Stimulated activated naive CD8-positive, alpha-beta T cell treated with anti-CD3 and anti-CD28 coated beads, Interleukin-15, amount 100 ng/mL, for 72 hours (primary cell): ENCODE measurements around the gene FARS2.
"Not testable (repeated sequence)": the region's sequence is repeated elsewhere in the genome, so short reads cannot be mapped to it uniquely, and the experiment has no call there.

Experiments
- ATAC-seq: fragments of 150-1000 bp; cut with Tn5 transposase; 2 replicates; pipeline ENCODE4 v1.10.0; 2021; ENCODE audit warnings: mild to moderate bottlenecking, moderate library complexity
- DNase-seq, 2 donors: peaks; one replicate each; pipeline ENCODE4 v3.0.0; 2021 to 2022
- H3K27ac Mint-ChIP-seq, 2 donors: one replicate each; pipeline ENCODE4 v1.8.0; 2022; ENCODE audit warnings: mild to moderate bottlenecking in 2 of 2, mixed read lengths in 2 of 2, moderate library complexity in 2 of 2
- H3K27me3 Mint-ChIP-seq: one replicate; pipeline ENCODE4 v1.8.0; 2022; ENCODE audit warnings: mixed read lengths
- H3K4me1 Mint-ChIP-seq: one replicate; pipeline ENCODE4 v1.8.0; 2022; ENCODE audit warnings: mild to moderate bottlenecking, mixed read lengths
- H3K4me3 Mint-ChIP-seq, 2 donors: one replicate each; pipeline ENCODE4 v1.8.0; 2022; ENCODE audit warnings: mild to moderate bottlenecking in 2 of 2, mixed read lengths in 2 of 2, moderate library complexity in 1 of 2
- H3K9me3 Mint-ChIP-seq, 2 donors: one replicate each; pipeline ENCODE4 v1.8.0; 2022; ENCODE audit warnings: mixed read lengths in 2 of 2

The FARS2 gene

GRCh38 chr6:5789426-5789825, 528.1 kb downstream of the FARS2 start:
- Mint-ChIP-seq H3K4me1 (peaks cover 25% of the 10 kb centered on the region), H3K9me3 (peaks cover 7 to 11% of the 10 kb centered on the region in 2 donors)
- ATAC-seq, DNase-seq, H3K27me3 Mint-ChIP-seq, H3K27ac Mint-ChIP-seq, H3K4me3 Mint-ChIP-seq: not testable (repeated sequence)

GRCh38 chr6:5796555-5796954, 535.2 kb downstream of the FARS2 start:
- not testable (repeated sequence) for H3K4me3 Mint-ChIP-seq, H3K27ac Mint-ChIP-seq, DNase-seq, ATAC-seq, H3K27me3 Mint-ChIP-seq, H3K4me1 Mint-ChIP-seq
- H3K9me3 Mint-ChIP-seq: peaks cover 20 to 37% of the 10 kb centered on the region in 2 donors

- peaks cover 11 to 32% of the 10 kb centered on the region in 2 donors for H3K9me3 Mint-ChIP-seq
- peaks cover 13% of the 10 kb centered on the region for H3K4me1 Mint-ChIP-seq
- DNase-seq, H3K4me3 Mint-ChIP-seq, H3K27ac Mint-ChIP-seq, H3K27me3 Mint-ChIP-seq, ATAC-seq: not testable (repeated sequence)
Observed at GRCh38 chr6:5806406-5806805, 545.1 kb downstream of the FARS2 start.

- H3K9me3 Mint-ChIP-seq: peaks cover 11 to 33% of the 10 kb centered on the region in 2 donors
- H3K4me3 Mint-ChIP-seq: no peak overlapping the region
- H3K27ac Mint-ChIP-seq: no peak overlapping the region
- H3K4me1 Mint-ChIP-seq: peaks cover 32% of the 10 kb centered on the region
- H3K27me3 Mint-ChIP-seq: no peaks in the 10 kb centered on the region
- DNase-seq (no peak), ATAC-seq (no peak)
Observed at GRCh38 chr6:5809450-5809849, 548.1 kb downstream of the FARS2 start.

DNA sequence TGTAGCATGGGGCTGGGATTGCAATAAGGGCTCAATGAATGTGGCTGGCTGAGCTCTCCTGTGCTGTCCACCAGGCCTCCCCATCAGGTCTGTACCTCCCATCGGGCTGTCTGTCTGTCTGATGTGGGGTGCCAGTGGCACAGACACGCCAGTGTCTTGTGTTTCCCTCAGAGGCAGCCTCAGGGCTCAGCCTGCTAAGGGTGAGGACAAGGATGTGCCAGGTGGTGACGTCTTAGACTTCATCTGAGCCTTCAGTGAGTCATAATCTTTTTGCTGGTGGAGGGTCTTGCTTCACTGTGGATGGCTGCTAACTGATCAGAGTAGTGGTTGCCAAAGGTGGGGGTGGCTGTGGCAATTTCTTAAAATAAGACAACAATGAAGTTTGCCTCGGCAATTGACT, 550.7 kb downstream of the FARS2 start:
- ATAC-seq (no peak), DNase-seq (no peak)
- H3K27ac Mint-ChIP-seq: no peak overlapping the region
- no peaks in the 10 kb centered on the region for H3K27me3 Mint-ChIP-seq
- H3K9me3 Mint-ChIP-seq: peaks cover 0 to 11% of the 10 kb centered on the region in 2 donors
- H3K4me3 Mint-ChIP-seq: no peak overlapping the region
- H3K4me1 Mint-ChIP-seq: peaks cover 35% of the 10 kb centered on the region

- H3K27ac Mint-ChIP-seq: peak overlapping the region in 1 of 2 donors; percentile 23
- H3K4me1 Mint-ChIP-seq: peaks cover 35% of the 10 kb centered on the region
- H3K4me3 Mint-ChIP-seq: peak overlapping the region; percentile 38 to 58
- ATAC-seq (peak; percentile 80), DNase-seq (peak in 1 of 2 donors; percentile 37)
- peaks cover 0 to 7% of the 10 kb centered on the region in 2 donors for H3K9me3 Mint-ChIP-seq
- no peaks in the 10 kb centered on the region for H3K27me3 Mint-ChIP-seq
Observed at GRCh38 chr6:5813625-5814027, 552.3 kb downstream of the FARS2 start.

DNA sequence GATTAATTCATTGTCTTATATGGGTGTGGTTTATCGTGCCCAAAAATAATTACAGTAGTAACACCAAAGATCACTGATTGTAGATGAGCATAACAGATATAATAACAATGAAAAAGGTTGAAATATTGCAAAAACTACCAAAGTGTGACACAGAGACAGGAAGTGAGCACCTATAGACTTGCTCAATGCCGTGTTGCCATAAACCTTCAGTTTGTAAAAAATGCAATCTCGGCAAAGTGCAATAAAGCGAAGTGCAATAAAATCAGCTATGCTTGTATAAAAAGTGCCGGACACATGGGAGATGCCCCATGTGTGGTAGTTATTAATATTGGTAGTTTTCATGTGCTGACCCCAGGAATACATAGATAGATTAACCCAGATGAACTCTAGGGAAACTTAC, 552.8 kb downstream of the FARS2 start:
- peaks cover 35% of the 10 kb centered on the region for H3K4me1 Mint-ChIP-seq
- no peak overlapping the region for H3K27ac Mint-ChIP-seq
- no peaks in the 10 kb centered on the region for H3K27me3 Mint-ChIP-seq
- ATAC-seq (no peak), DNase-seq (no peak)
- H3K9me3 Mint-ChIP-seq: peaks cover 0 to 7% of the 10 kb centered on the region in 2 donors
- H3K4me3 Mint-ChIP-seq: peak overlapping the region in 1 of 2 donors; percentile 58

DNA sequence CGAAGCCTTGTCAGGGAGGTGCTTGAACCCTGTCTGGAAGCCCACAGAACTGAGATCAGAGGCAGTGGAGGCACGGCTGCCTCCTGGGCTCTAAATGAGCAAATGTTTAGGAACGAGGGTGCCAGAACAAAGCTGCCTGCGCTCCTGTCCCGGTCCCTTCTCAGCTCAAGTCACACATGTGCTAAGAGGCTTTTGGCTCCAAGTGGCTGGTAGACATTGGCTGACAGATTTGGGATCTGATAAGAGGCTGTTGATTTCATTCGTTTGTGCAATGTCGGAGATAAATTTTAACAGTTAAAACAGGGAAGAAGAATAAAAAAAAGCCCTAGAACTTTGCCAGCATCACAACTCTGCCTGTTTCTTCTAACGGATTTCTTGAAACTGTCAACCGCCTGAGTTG, 553.6 kb downstream of the FARS2 start:
- Mint-ChIP-seq H3K4me3 (no peak overlapping the region), H3K27me3 (no peaks in the 10 kb centered on the region), H3K9me3 (peaks cover 0 to 7% of the 10 kb centered on the region in 2 donors), H3K27ac (no peak overlapping the region), H3K4me1 (peaks cover 28% of the 10 kb centered on the region)
- ATAC-seq (no peak), DNase-seq (no peak)

GRCh38 chr6:5817869-5818268, 556.6 kb downstream of the FARS2 start:
- no peaks in the 10 kb centered on the region for H3K27me3 Mint-ChIP-seq
- ATAC-seq (no peak), DNase-seq (no peak)
- H3K4me3 Mint-ChIP-seq: no peak overlapping the region
- H3K4me1 Mint-ChIP-seq: peaks cover 16% of the 10 kb centered on the region
- peaks cover 0 to 9% of the 10 kb centered on the region in 2 donors for H3K9me3 Mint-ChIP-seq
- no peak overlapping the region for H3K27ac Mint-ChIP-seq

- H3K9me3 Mint-ChIP-seq: peaks cover 0 to 9% of the 10 kb centered on the region in 2 donors
- ATAC-seq (no peak), DNase-seq (no peak)
- H3K27ac Mint-ChIP-seq: no peak overlapping the region
- peaks cover 15% of the 10 kb centered on the region for H3K4me1 Mint-ChIP-seq
- H3K27me3 Mint-ChIP-seq: no peaks in the 10 kb centered on the region
- H3K4me3 Mint-ChIP-seq: no peak overlapping the region
Observed at GRCh38 chr6:5818959-5819358, 557.6 kb downstream of the FARS2 start.
